ENCODE measurements around the gene CDK10.
"Not testable (repeated sequence)": the region's sequence is repeated elsewhere in the genome, so short reads cannot be mapped to it uniquely, and the experiment has no call there.

The CDK10 gene

GRCh38 chr16:89661215-89661614 lies 25.3 kb upstream of the CDK10 start:
- H3K4me3 Mint-ChIP-seq: peak overlapping the region; percentile 68 to 73 (median 71)
- peaks cover 69% of the 10 kb centered on the region for H3K36me3 Mint-ChIP-seq (ENCODE audit: low read depth)
- peaks cover 6% of the 10 kb centered on the region for H3K9me3 Mint-ChIP-seq
- TF ChIP-seq, protein P1, sequence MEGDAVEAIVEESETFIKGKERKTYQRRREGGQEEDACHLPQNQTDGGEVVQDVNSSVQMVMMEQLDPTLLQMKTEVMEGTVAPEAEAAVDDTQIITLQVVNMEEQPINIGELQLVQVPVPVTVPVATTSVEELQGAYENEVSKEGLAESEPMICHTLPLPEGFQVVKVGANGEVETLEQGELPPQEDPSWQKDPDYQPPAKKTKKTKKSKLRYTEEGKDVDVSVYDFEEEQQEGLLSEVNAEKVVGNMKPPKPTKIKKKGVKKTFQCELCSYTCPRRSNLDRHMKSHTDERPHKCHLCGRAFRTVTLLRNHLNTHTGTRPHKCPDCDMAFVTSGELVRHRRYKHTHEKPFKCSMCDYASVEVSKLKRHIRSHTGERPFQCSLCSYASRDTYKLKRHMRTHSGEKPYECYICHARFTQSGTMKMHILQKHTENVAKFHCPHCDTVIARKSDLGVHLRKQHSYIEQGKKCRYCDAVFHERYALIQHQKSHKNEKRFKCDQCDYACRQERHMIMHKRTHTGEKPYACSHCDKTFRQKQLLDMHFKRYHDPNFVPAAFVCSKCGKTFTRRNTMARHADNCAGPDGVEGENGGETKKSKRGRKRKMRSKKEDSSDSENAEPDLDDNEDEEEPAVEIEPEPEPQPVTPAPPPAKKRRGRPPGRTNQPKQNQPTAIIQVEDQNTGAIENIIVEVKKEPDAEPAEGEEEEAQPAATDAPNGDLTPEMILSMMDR (IDR thresholded peaks at IDR 0.05; ENCODE audit: unreplicated experiment in 3 of 3): no peak
- H3K4me1 Mint-ChIP-seq: peaks cover 11% of the 10 kb centered on the region
- H3K27ac Mint-ChIP-seq: no peak overlapping the region
- no peaks in the 10 kb centered on the region for H3K27me3 Mint-ChIP-seq (ENCODE audit: low read depth)

GRCh38 chr16:89664238-89664637 lies 22.3 kb upstream of the CDK10 start:
- H3K4me3 Mint-ChIP-seq; H3K27me3 Mint-ChIP-seq (ENCODE audit: low read depth); H3K4me1 Mint-ChIP-seq; H3K27ac Mint-ChIP-seq: not testable (repeated sequence)
- Mint-ChIP-seq H3K36me3 (ENCODE audit: low read depth) (peaks cover 65% of the 10 kb centered on the region), H3K9me3 (peaks cover 11% of the 10 kb centered on the region)

DNA sequence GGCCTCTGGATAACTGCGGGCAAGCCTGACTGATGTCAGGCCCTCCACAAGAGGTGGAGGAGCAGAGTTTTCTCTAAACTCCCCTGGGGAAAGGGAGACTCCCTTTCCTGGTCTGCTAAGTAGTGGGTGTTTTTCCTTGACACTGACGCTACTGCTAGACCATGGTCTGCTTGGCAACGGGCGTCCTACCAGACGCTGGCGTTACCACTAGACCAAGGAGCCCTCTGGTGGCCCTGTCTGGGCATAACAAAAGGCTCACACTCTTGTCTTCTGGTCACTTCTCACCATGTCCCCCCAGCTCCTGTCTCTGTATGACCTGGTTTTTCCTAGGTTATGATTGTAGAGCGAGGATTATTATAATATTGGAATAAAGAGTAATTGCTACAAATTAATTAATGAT lies 19.5 kb upstream of the CDK10 start:
- H3K9me3 Mint-ChIP-seq; H3K27me3 Mint-ChIP-seq (ENCODE audit: low read depth); H3K4me1 Mint-ChIP-seq; H3K4me3 Mint-ChIP-seq; H3K27ac Mint-ChIP-seq: not testable (repeated sequence)
- TF ChIP-seq, protein P1 (IDR thresholded peaks at IDR 0.05; ENCODE audit: unreplicated experiment in 3 of 3): peak in 1 of 3 experiments; percentile 37
- H3K36me3 Mint-ChIP-seq (ENCODE audit: low read depth): peaks cover 45% of the 10 kb centered on the region

DNA sequence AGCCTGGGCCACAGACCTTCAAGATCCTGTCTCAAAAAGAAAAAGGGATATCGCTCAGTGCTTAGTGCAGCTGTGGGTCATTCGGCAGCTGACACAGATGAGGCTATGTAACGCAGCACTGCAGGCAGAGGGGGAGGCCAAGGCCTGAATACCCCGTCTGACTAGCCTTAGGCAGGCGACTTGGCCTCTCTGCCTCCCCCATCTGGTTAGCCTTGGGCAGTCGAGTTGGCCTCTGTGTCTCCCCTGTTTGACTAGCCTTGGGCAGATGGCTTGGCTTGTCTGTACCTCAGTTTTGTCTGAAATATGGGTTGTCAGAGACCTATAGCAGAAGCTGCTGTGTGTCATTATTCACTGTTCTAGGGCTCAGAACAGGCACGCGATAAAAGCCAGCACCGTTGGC lies 18.9 kb upstream of the CDK10 start:
- TF ChIP-seq, protein P1 (IDR thresholded peaks at IDR 0.05; ENCODE audit: unreplicated experiment in 3 of 3): no peak
- H3K9me3 Mint-ChIP-seq: peaks cover 9% of the 10 kb centered on the region
- peaks cover 3% of the 10 kb centered on the region for H3K27me3 Mint-ChIP-seq (ENCODE audit: low read depth)
- H3K4me1 Mint-ChIP-seq: no peaks in the 10 kb centered on the region
- H3K27ac Mint-ChIP-seq: no peak overlapping the region
- H3K4me3 Mint-ChIP-seq: no peak overlapping the region
- H3K36me3 Mint-ChIP-seq (ENCODE audit: low read depth): peaks cover 46% of the 10 kb centered on the region

DNA sequence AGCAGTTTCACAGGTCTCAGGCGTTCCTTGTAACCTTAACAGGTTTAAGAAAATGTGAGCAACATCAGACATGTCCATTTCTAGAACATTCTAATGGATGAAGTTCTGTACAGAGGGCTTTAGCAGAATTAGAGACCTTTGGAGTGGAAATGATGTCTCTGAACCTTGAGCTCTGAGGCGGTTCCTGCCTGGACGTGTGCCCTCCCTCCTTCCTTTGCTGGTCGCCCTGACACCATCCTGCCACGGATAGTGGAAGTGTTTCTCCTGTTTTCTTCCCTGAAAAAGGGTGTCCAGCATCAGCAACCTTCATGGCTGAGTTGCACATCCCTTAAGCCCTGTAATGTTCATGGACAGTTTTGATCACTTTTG lies 17.7 kb upstream of the CDK10 start:
- no peaks in the 10 kb centered on the region for H3K4me1 Mint-ChIP-seq
- TF ChIP-seq, protein P1 (IDR thresholded peaks at IDR 0.05; ENCODE audit: unreplicated experiment in 3 of 3): no peak
- H3K4me3 Mint-ChIP-seq: no peak overlapping the region
- peaks cover 39% of the 10 kb centered on the region for H3K36me3 Mint-ChIP-seq (ENCODE audit: low read depth)
- peaks cover 9% of the 10 kb centered on the region for H3K9me3 Mint-ChIP-seq
- H3K27ac Mint-ChIP-seq: no peak overlapping the region
- H3K27me3 Mint-ChIP-seq (ENCODE audit: low read depth): peaks cover 3% of the 10 kb centered on the region

GRCh38 chr16:89669755-89670154 lies 16.7 kb upstream of the CDK10 start:
- no peak overlapping the region for H3K4me3 Mint-ChIP-seq
- H3K9me3 Mint-ChIP-seq: peaks cover 9% of the 10 kb centered on the region
- no peaks in the 10 kb centered on the region for H3K4me1 Mint-ChIP-seq
- TF ChIP-seq, protein P1 (IDR thresholded peaks at IDR 0.05; ENCODE audit: unreplicated experiment in 3 of 3): no peak
- no peak overlapping the region for H3K27ac Mint-ChIP-seq
- peaks cover 3% of the 10 kb centered on the region for H3K27me3 Mint-ChIP-seq (ENCODE audit: low read depth)
- H3K36me3 Mint-ChIP-seq (ENCODE audit: low read depth): peaks cover 32% of the 10 kb centered on the region

Data from nephron (organoid).